ENCODE results near the gene RHBDL1. TPM values are rescaled to one million over a fixed set of nuclear protein-coding genes. Genes with fewer than 3 reads are reported as not detected.
A peak's percentile ranks its signal among the peaks of the same experiment; 100 is the strongest.
"Not testable (repeated sequence)": the region's sequence is repeated elsewhere in the genome, so short reads cannot be mapped to it uniquely, and the experiment has no call there.

RHBDL1 gene
- total and polyA plus RNA-seq, 2 experiments from 2014 or later = 3.4 to 4.2 TPM

- Histone ChIP-seq H3K36me3 (replicated peaks; ENCODE audit: insufficient read depth, low read depth) (no peaks in the 10 kb centered on the region), H3K9me2 (replicated peaks; ENCODE audit: insufficient read depth) (no peaks in the 10 kb centered on the region), H3K27ac (no peak overlapping the region), H3K4me1 (ENCODE audit: insufficient read depth) (peaks cover 10% of the 10 kb centered on the region), H3K4me2 (no peak overlapping the region), H3K4me3 (no peak overlapping the region), H3K9me3 (ENCODE audit: low read depth) (no peaks in the 10 kb centered on the region), H3K27me3 (peaks cover 52% of the 10 kb centered on the region), H3K79me2 (no peaks in the 10 kb centered on the region), H2AFZ (no peak overlapping the region), H4K20me1 (ENCODE audit: insufficient read depth, poor library complexity, severe bottlenecking) (no peaks in the 10 kb centered on the region)
- 84% methylated on average over 12 of the region's 12 CpGs for WGBS (ENCODE audit: low lambda C conversion rate, missing lambda C conversion rate)
- DNase-seq (ENCODE audit: low spot score) = no peak
- TF ChIP-seq EZH2phosphoT487 (IDR thresholded peaks at IDR 0.05; ENCODE audit: low read depth, severe bottlenecking, unreplicated experiment) (no peak), EZH2 (IDR thresholded peaks at IDR 0.05; ENCODE audit: borderline replicate concordance) (no peak)
- TF ChIP-seq, protein P1, sequence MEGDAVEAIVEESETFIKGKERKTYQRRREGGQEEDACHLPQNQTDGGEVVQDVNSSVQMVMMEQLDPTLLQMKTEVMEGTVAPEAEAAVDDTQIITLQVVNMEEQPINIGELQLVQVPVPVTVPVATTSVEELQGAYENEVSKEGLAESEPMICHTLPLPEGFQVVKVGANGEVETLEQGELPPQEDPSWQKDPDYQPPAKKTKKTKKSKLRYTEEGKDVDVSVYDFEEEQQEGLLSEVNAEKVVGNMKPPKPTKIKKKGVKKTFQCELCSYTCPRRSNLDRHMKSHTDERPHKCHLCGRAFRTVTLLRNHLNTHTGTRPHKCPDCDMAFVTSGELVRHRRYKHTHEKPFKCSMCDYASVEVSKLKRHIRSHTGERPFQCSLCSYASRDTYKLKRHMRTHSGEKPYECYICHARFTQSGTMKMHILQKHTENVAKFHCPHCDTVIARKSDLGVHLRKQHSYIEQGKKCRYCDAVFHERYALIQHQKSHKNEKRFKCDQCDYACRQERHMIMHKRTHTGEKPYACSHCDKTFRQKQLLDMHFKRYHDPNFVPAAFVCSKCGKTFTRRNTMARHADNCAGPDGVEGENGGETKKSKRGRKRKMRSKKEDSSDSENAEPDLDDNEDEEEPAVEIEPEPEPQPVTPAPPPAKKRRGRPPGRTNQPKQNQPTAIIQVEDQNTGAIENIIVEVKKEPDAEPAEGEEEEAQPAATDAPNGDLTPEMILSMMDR (IDR thresholded peaks at IDR 0.05; ENCODE audit: poor library complexity) = no peak
Measured at GRCh38 chr16:711084-711483, 35.6 kb downstream of the RHBDL1 start.

GRCh38 chr16:711548-712320 is 36.3 kb downstream of the RHBDL1 start:
- H4K20me1 ChIP-seq (ENCODE audit: insufficient read depth, poor library complexity, severe bottlenecking) = no peaks in the 10 kb centered on the region
- H3K36me3 ChIP-seq (replicated peaks; ENCODE audit: insufficient read depth, low read depth) = no peaks in the 10 kb centered on the region
- H3K27ac ChIP-seq = no peak overlapping the region
- no peaks in the 10 kb centered on the region for H3K79me2 ChIP-seq
- peaks cover 52% of the 10 kb centered on the region for H3K27me3 ChIP-seq
- H3K4me1 ChIP-seq (ENCODE audit: insufficient read depth) = peaks cover 11% of the 10 kb centered on the region
- 19% methylated on average over 20 of the region's 25 CpGs for WGBS (ENCODE audit: low lambda C conversion rate, missing lambda C conversion rate)
- H2AFZ ChIP-seq = no peak overlapping the region
- peak; percentile 85 for DNase-seq (ENCODE audit: low spot score)
- TF ChIP-seq EZH2phosphoT487 (IDR thresholded peaks at IDR 0.05; ENCODE audit: low read depth, severe bottlenecking, unreplicated experiment) = no peak
- TF ChIP-seq, protein P1 (IDR thresholded peaks at IDR 0.05; ENCODE audit: poor library complexity) = peak; percentile 85
- TF ChIP-seq EZH2 (IDR thresholded peaks at IDR 0.05; ENCODE audit: borderline replicate concordance) = no peak
- H3K9me2 ChIP-seq (replicated peaks; ENCODE audit: insufficient read depth) = no peaks in the 10 kb centered on the region
- H3K4me3 ChIP-seq = no peak overlapping the region
- no peak overlapping the region for H3K4me2 ChIP-seq
- H3K9me3 ChIP-seq (ENCODE audit: low read depth) = no peaks in the 10 kb centered on the region

DNA sequence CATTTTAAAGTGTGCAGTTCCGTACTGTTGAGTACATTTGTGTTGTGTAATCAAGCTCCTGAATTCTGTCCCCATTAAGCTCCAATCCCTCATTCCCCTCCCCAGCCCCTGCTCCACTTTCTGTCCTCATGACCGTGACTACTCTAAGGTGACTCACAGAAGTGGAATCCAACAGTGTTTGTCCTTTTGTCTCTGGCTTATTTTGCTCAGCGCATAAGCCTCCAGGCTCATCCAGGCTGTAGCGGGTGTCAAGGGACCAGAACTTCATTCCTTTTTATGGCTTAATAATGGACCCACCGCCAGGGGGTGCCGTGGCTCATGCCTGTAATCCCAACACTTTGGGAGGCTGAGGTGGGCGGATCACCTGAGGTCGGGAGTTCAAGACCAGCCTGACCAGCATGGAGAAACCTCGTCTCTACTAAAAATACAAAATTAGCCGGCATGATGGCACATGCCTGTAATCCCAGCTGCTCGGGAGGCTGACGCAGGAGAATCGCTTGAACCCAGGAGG is 37.3 kb downstream of the RHBDL1 start:
- H3K9me3 ChIP-seq (ENCODE audit: low read depth); H3K36me3 ChIP-seq (replicated peaks; ENCODE audit: insufficient read depth, low read depth); H3K9me2 ChIP-seq (replicated peaks; ENCODE audit: insufficient read depth); H4K20me1 ChIP-seq (ENCODE audit: insufficient read depth, poor library complexity, severe bottlenecking); H3K4me2 ChIP-seq; H3K27ac ChIP-seq; H2AFZ ChIP-seq; H3K4me3 ChIP-seq; H3K79me2 ChIP-seq: not testable (repeated sequence)
- DNase-seq (ENCODE audit: low spot score) = peak; percentile 67
- TF ChIP-seq, protein P1 (IDR thresholded peaks at IDR 0.05; ENCODE audit: poor library complexity) = peak; percentile 41
- Histone ChIP-seq H3K4me1 (ENCODE audit: insufficient read depth) (peaks cover 11% of the 10 kb centered on the region), H3K27me3 (peaks cover 47% of the 10 kb centered on the region)
- 46% methylated on average over 13 of the region's 13 CpGs for WGBS (ENCODE audit: low lambda C conversion rate, missing lambda C conversion rate)

All from hepatocyte (in vitro differentiated cells).